ENCODE data around the gene CARD18. TPM values are rescaled to one million over a fixed set of nuclear protein-coding genes. Genes with fewer than 3 reads are reported as not detected.

Gene CARD18
- total RNA-seq, 1 donor from 2014 or later: not detected

Other genes starting within 250 kb of the CARD18 start
- not detected in 2 replicates for gene CASP12, start 241.3 kb downstream of the CARD18 start, total RNA-seq
- gene CASP4, start 171.2 kb downstream of the CARD18 start, total RNA-seq: 150 and 201 TPM in 2 replicates
- not detected in 2 replicates for gene CASP5, start 116.6 kb downstream of the CARD18 start, total RNA-seq
- 8.3 and 8.6 TPM in 2 replicates for gene CASP1, start 104.6 kb downstream of the CARD18 start, total RNA-seq
- gene CARD16, start 94.4 kb downstream of the CARD18 start, total RNA-seq: 0.50 and 4.9 TPM in 2 replicates